GM12864 (cell line): ENCODE results near the gene CPXM2.

ENCODE experiments used
- DNase-seq: peaks from one replicate; pipeline ENCODE4 v3.0.0-alpha.2; 2011; ENCODE audit warnings: low read depth
- H3K4me3 ChIP-seq: 2 replicates; pipeline ENCODE4 v1.5.1; 2011; ENCODE audit warnings: mild to moderate bottlenecking, low read depth, low read length, control low read depth
- TF ChIP-seq, protein P1 (sequence below): IDR thresholded peaks from 2 replicates; pipeline ENCODE4 v1.5.1; 2011; ENCODE audit warnings: low read depth, mild to moderate bottlenecking, moderate library complexity, low read length, control low read depth, inconsistent platforms; ENCODE audit errors: missing control alignments

Gene CPXM2

DNA sequence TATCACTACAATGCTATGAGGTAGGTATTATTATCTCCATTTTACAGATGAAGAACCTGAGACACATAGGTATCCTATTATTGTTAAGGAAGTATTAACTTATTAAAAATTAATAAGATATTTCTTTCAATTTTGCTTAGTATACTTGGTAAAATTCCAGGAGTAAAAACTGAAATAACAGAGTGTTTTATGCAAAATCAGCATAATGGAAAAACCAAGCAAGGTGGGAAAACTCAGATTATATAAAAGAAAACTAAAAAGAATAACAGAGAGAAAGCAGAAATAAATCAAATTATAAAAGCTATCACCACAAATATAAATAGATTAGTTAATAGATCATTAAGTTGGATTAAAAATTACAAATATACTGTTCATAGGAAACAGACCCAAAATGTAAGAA is 82.0 kb downstream of the CPXM2 start:
- DNase-seq = no peak
- TF ChIP-seq, protein P1, sequence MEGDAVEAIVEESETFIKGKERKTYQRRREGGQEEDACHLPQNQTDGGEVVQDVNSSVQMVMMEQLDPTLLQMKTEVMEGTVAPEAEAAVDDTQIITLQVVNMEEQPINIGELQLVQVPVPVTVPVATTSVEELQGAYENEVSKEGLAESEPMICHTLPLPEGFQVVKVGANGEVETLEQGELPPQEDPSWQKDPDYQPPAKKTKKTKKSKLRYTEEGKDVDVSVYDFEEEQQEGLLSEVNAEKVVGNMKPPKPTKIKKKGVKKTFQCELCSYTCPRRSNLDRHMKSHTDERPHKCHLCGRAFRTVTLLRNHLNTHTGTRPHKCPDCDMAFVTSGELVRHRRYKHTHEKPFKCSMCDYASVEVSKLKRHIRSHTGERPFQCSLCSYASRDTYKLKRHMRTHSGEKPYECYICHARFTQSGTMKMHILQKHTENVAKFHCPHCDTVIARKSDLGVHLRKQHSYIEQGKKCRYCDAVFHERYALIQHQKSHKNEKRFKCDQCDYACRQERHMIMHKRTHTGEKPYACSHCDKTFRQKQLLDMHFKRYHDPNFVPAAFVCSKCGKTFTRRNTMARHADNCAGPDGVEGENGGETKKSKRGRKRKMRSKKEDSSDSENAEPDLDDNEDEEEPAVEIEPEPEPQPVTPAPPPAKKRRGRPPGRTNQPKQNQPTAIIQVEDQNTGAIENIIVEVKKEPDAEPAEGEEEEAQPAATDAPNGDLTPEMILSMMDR = no peak
- H3K4me3 ChIP-seq = no peak overlapping the region

DNA sequence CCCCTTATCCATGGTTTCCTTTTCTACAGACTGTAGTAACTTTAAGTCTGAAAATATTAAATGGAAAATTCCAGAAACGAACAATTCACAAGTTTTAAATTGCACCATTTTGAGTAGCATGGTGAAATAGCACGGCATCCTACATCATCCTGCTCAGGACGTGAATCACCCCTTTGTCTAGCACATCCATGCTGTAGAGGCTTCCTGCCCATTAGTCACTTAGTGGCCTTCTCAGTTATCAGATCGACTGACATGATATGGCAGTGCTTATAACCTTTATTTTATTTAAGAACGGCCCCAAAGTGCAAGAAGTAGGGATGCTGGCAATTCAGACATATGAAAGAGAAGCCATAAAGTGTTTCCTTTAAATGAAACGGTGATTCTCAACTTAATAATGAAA is 82.7 kb downstream of the CPXM2 start:
- TF ChIP-seq, protein P1 = no peak
- DNase-seq = no peak
- no peak overlapping the region for H3K4me3 ChIP-seq

DNA sequence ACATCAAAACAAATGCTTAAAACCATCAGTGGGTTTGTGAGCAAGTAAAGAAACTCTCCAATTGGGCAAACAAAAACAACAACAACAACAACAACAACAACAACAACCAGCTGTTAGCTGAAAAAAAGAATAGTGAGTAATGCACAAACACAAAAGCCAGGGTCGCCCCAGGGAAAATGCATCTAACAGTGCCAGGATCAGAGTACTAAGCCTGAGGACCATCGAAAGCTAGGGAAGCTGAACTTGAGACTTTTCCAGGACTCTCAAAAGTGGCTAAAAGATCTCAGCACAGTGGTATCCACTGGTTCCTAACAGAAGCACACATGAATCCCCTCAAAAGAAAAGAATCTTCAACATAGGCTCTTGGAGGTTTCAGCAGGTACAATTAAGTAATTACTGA is 83.3 kb downstream of the CPXM2 start:
- no peak overlapping the region for H3K4me3 ChIP-seq
- TF ChIP-seq, protein P1 = no peak
- no peak for DNase-seq

DNA sequence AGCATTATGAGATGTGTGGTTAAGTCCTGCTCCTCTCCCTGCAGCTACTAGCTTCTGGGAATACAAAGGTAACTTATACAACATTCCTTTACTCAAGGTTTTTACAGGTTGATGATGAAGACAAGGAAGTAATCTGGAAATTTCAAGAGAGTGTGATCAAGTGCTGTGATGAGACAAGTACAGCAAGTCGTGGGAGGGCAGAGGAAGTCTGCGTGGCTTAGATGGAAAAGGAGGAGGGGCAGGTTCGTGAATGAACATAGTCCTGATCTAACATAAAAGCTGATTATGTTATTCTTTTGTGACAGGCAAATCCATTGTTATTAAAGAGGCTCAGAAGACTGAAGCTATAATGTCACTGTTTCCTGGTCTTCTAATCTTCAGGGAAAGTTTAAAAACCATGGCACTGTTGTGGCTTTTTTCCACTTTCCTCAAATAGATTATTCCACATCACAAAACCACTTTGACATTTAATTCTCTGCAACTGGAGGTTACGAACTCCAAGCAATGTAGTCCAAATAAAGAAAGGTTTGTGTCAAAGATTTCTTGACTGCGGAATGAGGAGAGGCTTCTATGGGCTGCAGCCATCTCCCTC is 84.1 kb downstream of the CPXM2 start:
- no peak overlapping the region for H3K4me3 ChIP-seq
- no peak for DNase-seq
- TF ChIP-seq, protein P1 = no peak

DNA sequence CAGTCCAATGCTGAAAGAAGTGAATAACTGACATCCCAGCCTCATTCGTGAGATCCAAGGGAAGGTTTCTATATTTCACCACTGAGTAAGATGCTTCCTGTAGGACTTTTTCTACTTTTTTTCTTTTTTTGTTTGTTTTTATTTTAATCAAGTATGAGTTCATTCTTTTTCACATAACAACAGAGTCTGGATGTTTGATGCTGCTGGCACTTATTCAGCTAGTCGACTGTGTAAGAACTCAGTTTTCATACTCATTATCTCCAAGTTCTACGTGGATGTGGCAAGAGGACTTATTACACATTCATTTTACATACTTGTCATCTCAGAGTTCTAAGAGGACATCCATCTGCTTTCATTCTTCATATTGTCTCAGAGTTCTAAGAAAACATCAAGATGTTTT is 86.9 kb downstream of the CPXM2 start:
- no peak overlapping the region for H3K4me3 ChIP-seq
- DNase-seq = no peak
- TF ChIP-seq, protein P1 = no peak

DNA sequence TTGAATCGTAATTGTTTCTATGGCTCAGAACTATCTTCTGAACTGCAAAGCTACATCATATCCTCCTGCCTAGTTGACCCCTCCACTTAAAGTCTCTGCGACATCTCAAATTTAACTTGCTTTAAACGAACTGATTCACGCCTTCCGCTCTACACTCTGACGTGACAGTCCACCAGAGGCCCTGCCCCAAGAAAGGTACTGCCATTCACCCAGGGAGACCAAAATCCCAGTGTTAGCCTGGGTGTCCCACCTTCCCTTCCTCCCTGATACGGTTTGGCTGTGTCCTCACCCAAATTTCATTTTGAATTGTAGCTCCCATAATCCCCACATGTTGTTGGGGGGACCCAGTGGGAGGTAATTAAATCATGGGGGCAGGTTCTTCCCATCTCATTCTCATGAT is 90.8 kb downstream of the CPXM2 start:
- no peak overlapping the region for H3K4me3 ChIP-seq
- no peak for DNase-seq
- TF ChIP-seq, protein P1 = no peak

DNA sequence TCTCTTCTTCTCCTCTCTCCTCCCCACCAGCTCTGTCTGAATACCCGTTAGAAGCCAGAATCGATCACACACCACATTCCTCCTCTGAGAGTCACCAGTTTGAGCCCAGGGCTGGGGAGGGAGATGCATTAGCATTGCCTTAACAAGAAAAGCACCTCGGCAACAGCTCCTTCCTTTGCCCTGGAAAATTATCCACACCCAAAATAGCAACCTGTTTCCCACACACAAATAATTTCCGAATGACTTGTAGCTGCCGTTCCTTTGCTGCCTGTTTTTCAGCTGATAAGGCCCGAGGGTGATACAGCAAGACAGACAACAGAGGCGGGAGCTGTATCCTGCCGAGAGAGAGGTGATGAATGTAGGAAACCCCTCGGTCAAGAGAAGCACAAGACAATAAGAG is 91.3 kb downstream of the CPXM2 start:
- TF ChIP-seq, protein P1 = no peak
- H3K4me3 ChIP-seq = no peak overlapping the region
- DNase-seq = no peak
